IMR-90 (cell line): Measurements from ENCODE around the gene BBS12. TPM values are rescaled to one million over a fixed set of nuclear protein-coding genes. Genes with fewer than 3 reads are reported as not detected.

Experiments
- ATAC-seq: fragments of 200-7000 bp; cut with Tn5 transposase; 2 replicates; pipeline ENCODE4 v1.9.1; 2020; ENCODE audit warnings: low read depth, mild to moderate bottlenecking, moderate library complexity
- BruUV-seq: library from RNA; stranded (reverse); fragments of 400-500 nt; replicated peaks from 2 replicates; lab custom pipeline; 2021; lab: Mats Ljungman, UMichigan
- CTCF ChIA-PET: fragments of 300-600 bp; formaldehyde crosslinking; extraction: SDS; loops from one replicate; lab custom pipeline; 2021; ENCODE audit warnings: antibody characterized with exemption; lab: Yijun Ruan, JAX
- POLR2A ChIA-PET: fragments of 300-600 bp; sonication (Branson Sonifier 250); formaldehyde crosslinking; loops from one replicate; lab custom pipeline; 2022; ENCODE audit warnings: antibody characterized with exemption; ENCODE audit not compliant: unreplicated experiment; lab: Charles Lee
- DNase-seq: peaks from one replicate; pipeline ENCODE4 v3.0.0; 2013
- H2AFZ ChIP-seq: replicated peaks from 2 replicates; pipeline ENCODE3; 2013; ENCODE audit warnings: low read length, mild to moderate bottlenecking; ENCODE audit not compliant: poor library complexity
- H2AK5ac ChIP-seq: 2 replicates; pipeline ENCODE4 v1.6.1; 2013; ENCODE audit warnings: low read depth, low read length, inconsistent platforms
- H2AK9ac ChIP-seq: replicated peaks from 2 replicates; pipeline ENCODE3; 2013; ENCODE audit warnings: mild to moderate bottlenecking, low read depth, low read length, moderate library complexity; ENCODE audit not compliant: poor library complexity
- H2BK120ac ChIP-seq: 2 replicates; pipeline ENCODE4 v1.6.1; 2013; ENCODE audit warnings: low read depth, low read length, inconsistent platforms
- H2BK15ac ChIP-seq: 3 replicates; pipeline ENCODE4 v1.6.1; 2013; ENCODE audit warnings: low read depth, low read length, inconsistent platforms
- H2BK20ac ChIP-seq: 2 replicates; pipeline ENCODE4 v1.6.1; 2013; ENCODE audit warnings: low read depth, mild to moderate bottlenecking, inconsistent platforms, low read length, moderate library complexity
- H2BK5ac ChIP-seq: 2 replicates; pipeline ENCODE4 v1.6.1; 2013; ENCODE audit warnings: mild to moderate bottlenecking, low read depth, low read length, inconsistent platforms; ENCODE audit not compliant: poor library complexity, severe bottlenecking
- H3K14ac ChIP-seq: replicated peaks from 2 replicates; pipeline ENCODE4 v1.6.1; 2013; ENCODE audit warnings: low read depth, low read length, inconsistent platforms
- H3K18ac ChIP-seq: 2 replicates; pipeline ENCODE4 v1.6.1; 2013; ENCODE audit warnings: low read depth, low read length, control low read depth
- H3K23ac ChIP-seq: 2 replicates; pipeline ENCODE4 v1.6.1; 2013; ENCODE audit warnings: low read depth, low read length, inconsistent platforms
- H3K27ac ChIP-seq: 2 replicates; pipeline ENCODE4 v1.5.1; 2013; ENCODE audit warnings: mild to moderate bottlenecking, control low read depth, low read length; ENCODE audit not compliant: insufficient read depth
- H3K27me3 ChIP-seq: 2 replicates; pipeline ENCODE4 v1.6.1; 2013; ENCODE audit warnings: low read length; ENCODE audit not compliant: control insufficient read depth, insufficient read depth
- H3K36me3 ChIP-seq: 2 replicates; pipeline ENCODE4 v1.6.1; 2013; ENCODE audit warnings: low read length, mixed read lengths; ENCODE audit not compliant: control insufficient read depth, insufficient read depth
- H3K4ac ChIP-seq: 2 replicates; pipeline ENCODE4 v1.6.1; 2013; ENCODE audit warnings: low read depth, low read length, inconsistent platforms
- H3K4me1 ChIP-seq: 2 replicates; pipeline ENCODE4 v1.6.1; 2013; ENCODE audit warnings: low read length, mixed read lengths; ENCODE audit not compliant: control insufficient read depth, insufficient read depth
- H3K4me2 ChIP-seq: 2 replicates; pipeline ENCODE4 v1.6.1; 2013; ENCODE audit warnings: low read depth, mild to moderate bottlenecking, control low read depth, low read length, moderate library complexity
- H3K4me3 ChIP-seq: 2 replicates; pipeline ENCODE4 v1.5.1; 2013; ENCODE audit warnings: low read depth, mild to moderate bottlenecking, control low read depth, low read length, moderate library complexity; ENCODE audit not compliant: insufficient read depth
- H3K56ac ChIP-seq: 2 replicates; pipeline ENCODE4 v1.6.1; 2013; ENCODE audit warnings: low read length, inconsistent platforms; ENCODE audit not compliant: insufficient read depth; ENCODE audit errors: extremely low read depth
- H3K79me1 ChIP-seq, 2 experiments: 2 replicates each; pipeline ENCODE4 v1.6.1; 2013; ENCODE audit warnings: low read length in 2 of 2, inconsistent platforms in 1 of 2, low read depth in 1 of 2
- H3K9ac ChIP-seq: 2 replicates; pipeline ENCODE4 v1.6.1; 2013; ENCODE audit warnings: low read depth, low read length, control low read depth
- H3K9me1 ChIP-seq: 2 replicates; pipeline ENCODE4 v1.6.1; 2013; ENCODE audit warnings: low read length, inconsistent platforms; ENCODE audit not compliant: insufficient read depth
- H3K9me3 ChIP-seq: 2 replicates; pipeline ENCODE4 v1.6.1; 2013; ENCODE audit warnings: low read length; ENCODE audit not compliant: control insufficient read depth, insufficient read depth
- H4K20me1 ChIP-seq: 2 replicates; pipeline ENCODE4 v1.6.1; 2013; ENCODE audit warnings: low read length, inconsistent platforms; ENCODE audit not compliant: insufficient read depth
- H4K5ac ChIP-seq: 2 replicates; pipeline ENCODE4 v1.6.1; 2013; ENCODE audit warnings: mild to moderate bottlenecking, low read depth, low read length, control low read depth
- H4K8ac ChIP-seq, 2 experiments: 2 replicates each; pipeline ENCODE4 v1.6.1; 2013; ENCODE audit warnings: low read depth in 2 of 2, low read length in 2 of 2, control low read depth in 1 of 2, inconsistent platforms in 1 of 2
- H4K91ac ChIP-seq: 2 replicates; pipeline ENCODE4 v1.6.1; 2013; ENCODE audit warnings: low read depth, low read length, inconsistent platforms; ENCODE audit not compliant: insufficient read depth
- BHLHE40 ChIP-seq: fragments of 150-350 bp; IDR thresholded peaks from 2 replicates; pipeline ENCODE4 v1.6.1; 2016; ENCODE audit warnings: mild to moderate bottlenecking, low read depth, low read length
- CEBPB ChIP-seq: IDR thresholded peaks from 2 replicates; pipeline ENCODE4 v1.6.1; 2012; ENCODE audit warnings: low read depth, low read length, improper control_type of control experiment
- CHD1 ChIP-seq: IDR thresholded peaks from 2 replicates; pipeline ENCODE4 v1.6.1; 2012; ENCODE audit warnings: low read depth, low read length, improper control_type of control experiment
- FOS ChIP-seq: fragments of 150-350 bp; IDR thresholded peaks from 2 replicates; pipeline ENCODE4 v1.6.1; 2016; ENCODE audit warnings: low read depth, low read length
- MAZ ChIP-seq: IDR thresholded peaks from 2 replicates; pipeline ENCODE4 v1.6.1; 2012; ENCODE audit warnings: low read depth, mild to moderate bottlenecking, low read length, improper control_type of control experiment, moderate library complexity, borderline replicate concordance
- MXI1 ChIP-seq: IDR thresholded peaks from 2 replicates; pipeline ENCODE4 v1.6.1; 2012; ENCODE audit warnings: low read depth, mild to moderate bottlenecking, low read length, moderate library complexity, borderline replicate concordance
- NFE2L2 ChIP-seq: fragments of 150-350 bp; IDR thresholded peaks from 2 replicates; pipeline ENCODE4 v1.6.1; 2016; ENCODE audit warnings: low read depth, mild to moderate bottlenecking, low read length
- POLR2A ChIP-seq: IDR thresholded peaks from 2 replicates; pipeline ENCODE4 v1.6.1; 2012; ENCODE audit warnings: mild to moderate bottlenecking, low read depth, low read length
- RAD21 ChIP-seq: IDR thresholded peaks from 2 replicates; pipeline ENCODE4 v1.6.1; 2012; ENCODE audit warnings: low read length, improper control_type of control experiment
- RCOR1 ChIP-seq: IDR thresholded peaks from 2 replicates; pipeline ENCODE4 v1.6.1; 2012; ENCODE audit warnings: mild to moderate bottlenecking, low read length, improper control_type of control experiment; ENCODE audit not compliant: insufficient replicate concordance
- RFX5 ChIP-seq: IDR thresholded peaks from 2 replicates; pipeline ENCODE4 v1.8.0; 2012; ENCODE audit warnings: low read depth, mild to moderate bottlenecking, low read length, moderate library complexity
- SMC3 ChIP-seq: fragments of 150-350 bp; IDR thresholded peaks from 2 replicates; pipeline ENCODE4 v1.6.1; 2016; ENCODE audit warnings: low read depth, mild to moderate bottlenecking, antibody characterized with exemption, low read length, moderate library complexity
- dilution Hi-C: fragments of 300-500 bp; cut with HindIII; formaldehyde crosslinking; loops from one replicate; pipeline ENCODE4 v1.14.3; 2018; ENCODE audit warnings: low sequenced_read_pairs; ENCODE audit not compliant: unreplicated experiment
- in situ Hi-C: fragments of 300-500 bp; cut with MboI; formaldehyde crosslinking; loops from 3 replicates; pipeline ENCODE4 v1.14.3; 2019; ENCODE audit warnings: low sequenced_read_pairs, inconsistent platforms, mixed read lengths
- intact Hi-C: fragments of 100-400 bp; cut with micrococcal nuclease; formaldehyde crosslinking; loops from 2 replicates; pipeline ENCODE4 v1.10.0; 2022
- polyA plus RNA-seq, 3 experiments: library from polyadenylated mRNA; depleted of rRNA; stranded (reverse); fragments of >200 nt; gene quantifications; 2 replicates each; pipeline ENCODE4 v1.2.3, GENCODE V29; 2012; ENCODE audit warnings: low replicate concordance in 1 of 3
- total RNA-seq: library from RNA; depleted of rRNA; stranded (reverse); fragments of >200 nt; gene quantifications from 2 replicates; pipeline ENCODE4 v1.2.3, GENCODE V29; 2012
- TF ChIP-seq, protein P1 (sequence below): conservative IDR thresholded peaks from 2 replicates; pipeline ENCODE4 v1.5.1; 2012; ENCODE audit warnings: mild to moderate bottlenecking, low read depth, low read length, improper control_type of control experiment
- TF ChIP-seq, protein P2 (sequence below): fragments of 150-350 bp; IDR thresholded peaks from 2 replicates; pipeline ENCODE4 v1.6.1; 2017; ENCODE audit warnings: mild to moderate bottlenecking, antibody characterized with exemption, low read length, low read depth

BBS12 gene
- total and polyA plus RNA-seq, 2 of the 4 experiments (the other 2 are of a cell fraction), result 1.1 to 5.9 TPM

- Histone ChIP-seq H4K91ac (no peak overlapping the region), H3K27ac (no peak overlapping the region), H3K23ac (no peak overlapping the region), H3K4me3 (no peak overlapping the region), H3K27me3 (no peaks in the 10 kb centered on the region), H2AK5ac (no peak overlapping the region), H2BK5ac (no peak overlapping the region), H3K9me3 (no peaks in the 10 kb centered on the region), H3K36me3 (no peaks in the 10 kb centered on the region), H2AFZ (no peak overlapping the region), H3K79me1 (no peaks in the 10 kb centered on the region), H4K20me1 (no peaks in the 10 kb centered on the region), H3K9ac (no peak overlapping the region), H4K8ac (no peak overlapping the region), H3K14ac (no peak overlapping the region), H2AK9ac (no peak overlapping the region), H3K4me1 (no peaks in the 10 kb centered on the region), H2BK20ac (no peak overlapping the region), H2BK15ac (no peak overlapping the region), H3K4ac (no peak overlapping the region), H3K9me1 (no peaks in the 10 kb centered on the region), H4K5ac (no peak overlapping the region), H3K18ac (no peak overlapping the region), H3K4me2 (no peak overlapping the region), H3K56ac (no peak overlapping the region), H2BK120ac (no peak overlapping the region)
- TF ChIP-seq NFE2L2 (no peak), CHD1 (no peak), SMC3 (no peak), RAD21 (no peak), MAZ (no peak), CEBPB (no peak), POLR2A (no peak), BHLHE40 (no peak), RCOR1 (no peak), RFX5 (no peak), MXI1 (no peak), FOS (no peak)
- TF ChIP-seq, protein P1, sequence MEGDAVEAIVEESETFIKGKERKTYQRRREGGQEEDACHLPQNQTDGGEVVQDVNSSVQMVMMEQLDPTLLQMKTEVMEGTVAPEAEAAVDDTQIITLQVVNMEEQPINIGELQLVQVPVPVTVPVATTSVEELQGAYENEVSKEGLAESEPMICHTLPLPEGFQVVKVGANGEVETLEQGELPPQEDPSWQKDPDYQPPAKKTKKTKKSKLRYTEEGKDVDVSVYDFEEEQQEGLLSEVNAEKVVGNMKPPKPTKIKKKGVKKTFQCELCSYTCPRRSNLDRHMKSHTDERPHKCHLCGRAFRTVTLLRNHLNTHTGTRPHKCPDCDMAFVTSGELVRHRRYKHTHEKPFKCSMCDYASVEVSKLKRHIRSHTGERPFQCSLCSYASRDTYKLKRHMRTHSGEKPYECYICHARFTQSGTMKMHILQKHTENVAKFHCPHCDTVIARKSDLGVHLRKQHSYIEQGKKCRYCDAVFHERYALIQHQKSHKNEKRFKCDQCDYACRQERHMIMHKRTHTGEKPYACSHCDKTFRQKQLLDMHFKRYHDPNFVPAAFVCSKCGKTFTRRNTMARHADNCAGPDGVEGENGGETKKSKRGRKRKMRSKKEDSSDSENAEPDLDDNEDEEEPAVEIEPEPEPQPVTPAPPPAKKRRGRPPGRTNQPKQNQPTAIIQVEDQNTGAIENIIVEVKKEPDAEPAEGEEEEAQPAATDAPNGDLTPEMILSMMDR, result no peak
- TF ChIP-seq, protein P2, sequence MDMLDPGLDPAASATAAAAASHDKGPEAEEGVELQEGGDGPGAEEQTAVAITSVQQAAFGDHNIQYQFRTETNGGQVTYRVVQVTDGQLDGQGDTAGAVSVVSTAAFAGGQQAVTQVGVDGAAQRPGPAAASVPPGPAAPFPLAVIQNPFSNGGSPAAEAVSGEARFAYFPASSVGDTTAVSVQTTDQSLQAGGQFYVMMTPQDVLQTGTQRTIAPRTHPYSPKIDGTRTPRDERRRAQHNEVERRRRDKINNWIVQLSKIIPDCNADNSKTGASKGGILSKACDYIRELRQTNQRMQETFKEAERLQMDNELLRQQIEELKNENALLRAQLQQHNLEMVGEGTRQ, result no peak
- CTCF ChIA-PET, result interaction anchor here (1.3 kb wide), 1 partner anchor 96 kb away, joined by 3 read pairs; no protein-coding TSS in a partner anchor
- intact Hi-C loops (no loop called here), dilution Hi-C loops (no loop called here), in situ Hi-C loops (loop anchor here (25.0 kb wide), 1 partner anchor 800 kb away; no protein-coding TSS in a partner anchor)
- no TSS peak for BruUV-seq
- DNase-seq (no peak), ATAC-seq (no peak)
- POLR2A ChIA-PET, result no interaction called here
These were observed 20.6 kb upstream of the BBS12 start for GRCh38 chr4:122711919-122712318.
